Measurements from ENCODE around the gene AK3. TPM values are rescaled to one million over a fixed set of nuclear protein-coding genes. Genes with fewer than 3 reads are reported as not detected.

AK3 gene
- total and polyA plus RNA-seq, 9 of the 15 experiments (the other 6 are each of a cell fraction or from before 2014, with no cell fraction given): 12.2 to 78.6 (median 41.8) TPM

- TF ChIP-seq ATF7 (IDR thresholded peaks at IDR 0.05): no peak
- TF ChIP-seq KDM2B (CRISPR knock-in tag; IDR thresholded peaks at IDR 0.05): no peak
- TF ChIP-seq, protein P1, sequence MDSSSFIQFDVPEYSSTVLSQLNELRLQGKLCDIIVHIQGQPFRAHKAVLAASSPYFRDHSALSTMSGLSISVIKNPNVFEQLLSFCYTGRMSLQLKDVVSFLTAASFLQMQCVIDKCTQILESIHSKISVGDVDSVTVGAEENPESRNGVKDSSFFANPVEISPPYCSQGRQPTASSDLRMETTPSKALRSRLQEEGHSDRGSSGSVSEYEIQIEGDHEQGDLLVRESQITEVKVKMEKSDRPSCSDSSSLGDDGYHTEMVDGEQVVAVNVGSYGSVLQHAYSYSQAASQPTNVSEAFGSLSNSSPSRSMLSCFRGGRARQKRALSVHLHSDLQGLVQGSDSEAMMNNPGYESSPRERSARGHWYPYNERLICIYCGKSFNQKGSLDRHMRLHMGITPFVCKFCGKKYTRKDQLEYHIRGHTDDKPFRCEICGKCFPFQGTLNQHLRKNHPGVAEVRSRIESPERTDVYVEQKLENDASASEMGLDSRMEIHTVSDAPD (CRISPR knock-in tag; IDR thresholded peaks at IDR 0.05): no peak
- TF ChIP-seq, protein P2, sequence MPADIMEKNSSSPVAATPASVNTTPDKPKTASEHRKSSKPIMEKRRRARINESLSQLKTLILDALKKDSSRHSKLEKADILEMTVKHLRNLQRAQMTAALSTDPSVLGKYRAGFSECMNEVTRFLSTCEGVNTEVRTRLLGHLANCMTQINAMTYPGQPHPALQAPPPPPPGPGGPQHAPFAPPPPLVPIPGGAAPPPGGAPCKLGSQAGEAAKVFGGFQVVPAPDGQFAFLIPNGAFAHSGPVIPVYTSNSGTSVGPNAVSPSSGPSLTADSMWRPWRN (IDR thresholded peaks at IDR 0.05; ENCODE audit: low read depth): no peak
- TF ChIP-seq BRD4 (IDR thresholded peaks at IDR 0.05): peak; percentile 59; the same call in 1 of the 2 replicates
- no peak for TF ChIP-seq ZNF121 (CRISPR knock-in tag; conservative IDR thresholded peaks at IDR 0.05)
- peak; percentile 5; the same call in 1 of the 2 replicates for TF ChIP-seq FOSL1 (tag; conservative IDR thresholded peaks at IDR 0.05)
- TF ChIP-seq YY1 (IDR thresholded peaks at IDR 0.05; ENCODE audit: borderline replicate concordance in 1 of 3, control insufficient read depth in 1 of 3, extremely low read depth in 1 of 3, insufficient read depth in 3 of 3, insufficient read length in 1 of 3, insufficient replicate concordance in 2 of 3, low read depth in 1 of 3, low read length in 2 of 3): peak in 2 of 3 experiments; percentile 10 to 28
- TF ChIP-seq ESRRA (IDR thresholded peaks at IDR 0.05; ENCODE audit: borderline replicate concordance, low read depth): no peak
- no peak for TF ChIP-seq TARDBP (IDR thresholded peaks at IDR 0.05)
- TF ChIP-seq GTF3C2 (IDR thresholded peaks at IDR 0.05; ENCODE audit: borderline replicate concordance, extremely low read depth, insufficient read length): no peak
- TF ChIP-seq SAP30 (IDR thresholded peaks at IDR 0.05; ENCODE audit: borderline replicate concordance, insufficient read depth, low read depth, low read length, poor library complexity, severe bottlenecking): no peak
- no peak for TF ChIP-seq FUS (optimal IDR thresholded peaks at IDR 0.05; ENCODE audit: low read depth, low read length)
- no peak for TF ChIP-seq RBM14 (IDR thresholded peaks at IDR 0.05; ENCODE audit: borderline replicate concordance, insufficient read depth, low read depth, low read length)
- TF ChIP-seq TAF7 (tag; IDR thresholded peaks at IDR 0.05): peak; percentile 16; the same call in 1 of the 2 replicates
- TF ChIP-seq, protein P3, sequence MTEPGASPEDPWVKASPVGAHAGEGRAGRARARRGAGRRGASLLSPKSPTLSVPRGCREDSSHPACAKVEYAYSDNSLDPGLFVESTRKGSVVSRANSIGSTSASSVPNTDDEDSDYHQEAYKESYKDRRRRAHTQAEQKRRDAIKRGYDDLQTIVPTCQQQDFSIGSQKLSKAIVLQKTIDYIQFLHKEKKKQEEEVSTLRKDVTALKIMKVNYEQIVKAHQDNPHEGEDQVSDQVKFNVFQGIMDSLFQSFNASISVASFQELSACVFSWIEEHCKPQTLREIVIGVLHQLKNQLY (CRISPR knock-in tag; conservative IDR thresholded peaks at IDR 0.05): no peak
Measured at GRCh38 chr9:4678679-4679267, 62.2 kb downstream of the AK3 start (continued).

All from K562 (cell line).